Measurements from ENCODE around the gene GRID1. TPM values are rescaled to one million over a fixed set of nuclear protein-coding genes. Genes with fewer than 3 reads are reported as not detected.

GRID1 gene
- total and polyA plus RNA-seq, 8 donors, result 0.31 to 8.5 (median 1.0) TPM; not detected in 1

- no peak for DNase-seq
- Histone ChIP-seq H3K4me3 (no peak overlapping the region), H3K27ac (no peak overlapping the region), H3K27me3 (no peaks in the 10 kb centered on the region), H3K36me3 (no peaks in the 10 kb centered on the region), H3K4me1 (no peaks in the 10 kb centered on the region), H3K9me3 (no peaks in the 10 kb centered on the region)
- no peak for TF ChIP-seq EP300 (IDR thresholded peaks at IDR 0.05)
- no peak for TF ChIP-seq CTCF (IDR thresholded peaks at IDR 0.05)
- TF ChIP-seq POLR2AphosphoS5 (IDR thresholded peaks at IDR 0.05), result no peak
- no peak for TF ChIP-seq POLR2A (IDR thresholded peaks at IDR 0.05)
- intact Hi-C loops (cut with DNase I; ENCODE audit: low total_unique reads), result no loop called here
- WGBS, 5 donors, result 67 to 86% (median 79%) methylated on average over 8 of the region's 8 CpGs
These were observed 201.5 kb downstream of the GRID1 start for GRCh38 chr10:86164960-86165630.

DNA sequence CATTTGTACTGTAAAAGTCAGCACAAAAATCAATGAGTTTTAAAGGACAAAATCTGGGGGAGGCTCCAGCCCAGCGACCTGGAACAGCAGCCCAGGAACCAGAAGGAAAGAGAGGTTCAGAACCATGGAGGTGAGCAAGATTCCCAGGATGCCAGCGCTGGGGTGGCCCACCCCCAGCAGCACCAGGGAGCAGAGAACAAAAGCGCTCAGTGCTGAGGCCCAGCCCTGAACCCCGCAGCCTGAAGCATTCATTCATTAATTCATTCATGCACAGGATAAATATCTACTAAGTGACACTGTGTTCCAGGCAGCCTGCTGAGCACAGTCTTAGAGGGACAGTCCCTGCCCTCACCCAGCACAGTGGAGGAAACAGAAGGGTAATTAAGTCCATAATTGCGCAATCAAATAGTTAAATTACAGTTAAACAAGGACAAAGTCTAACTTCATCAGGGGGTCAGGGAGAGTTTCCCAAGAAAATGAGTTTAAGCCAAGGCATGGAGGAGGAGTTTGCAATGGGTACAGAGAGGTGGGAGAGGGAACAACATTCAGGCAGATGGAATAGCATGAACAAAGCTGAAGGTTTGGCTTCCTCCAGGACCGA, 202.3 kb downstream of the GRID1 start:
- 82 to 87% (median 84%) methylated on average over 6 of the region's 6 CpGs for WGBS, 5 donors
- DNase-seq, result no peak
- Histone ChIP-seq H3K36me3 (no peaks in the 10 kb centered on the region), H3K27me3 (no peaks in the 10 kb centered on the region), H3K9me3 (no peaks in the 10 kb centered on the region), H3K4me1 (no peaks in the 10 kb centered on the region), H3K4me3 (no peak overlapping the region), H3K27ac (no peak overlapping the region)
- intact Hi-C loops (cut with DNase I; ENCODE audit: low total_unique reads), result no loop called here
- TF ChIP-seq POLR2A (IDR thresholded peaks at IDR 0.05) (no peak), POLR2AphosphoS5 (IDR thresholded peaks at IDR 0.05) (no peak), CTCF (IDR thresholded peaks at IDR 0.05) (no peak), EP300 (IDR thresholded peaks at IDR 0.05) (no peak)

- H3K4me3 ChIP-seq, result no peak overlapping the region
- H3K36me3 ChIP-seq, result no peaks in the 10 kb centered on the region
- no peaks in the 10 kb centered on the region for H3K9me3 ChIP-seq
- TF ChIP-seq POLR2A (IDR thresholded peaks at IDR 0.05) (no peak), EP300 (IDR thresholded peaks at IDR 0.05) (no peak), CTCF (IDR thresholded peaks at IDR 0.05) (no peak), POLR2AphosphoS5 (IDR thresholded peaks at IDR 0.05) (no peak)
- WGBS, 5 donors, result 56 to 71% (median 61%) methylated on average over 13 of the region's 13 CpGs
- DNase-seq, result peak in 1 of 2 donors; percentile 23
- intact Hi-C loops (cut with DNase I; ENCODE audit: low total_unique reads), result no loop called here
- H3K27me3 ChIP-seq, result no peaks in the 10 kb centered on the region
- no peaks in the 10 kb centered on the region for H3K4me1 ChIP-seq
- no peak overlapping the region for H3K27ac ChIP-seq
These were observed 202.9 kb downstream of the GRID1 start for GRCh38 chr10:86163522-86164173.

DNA sequence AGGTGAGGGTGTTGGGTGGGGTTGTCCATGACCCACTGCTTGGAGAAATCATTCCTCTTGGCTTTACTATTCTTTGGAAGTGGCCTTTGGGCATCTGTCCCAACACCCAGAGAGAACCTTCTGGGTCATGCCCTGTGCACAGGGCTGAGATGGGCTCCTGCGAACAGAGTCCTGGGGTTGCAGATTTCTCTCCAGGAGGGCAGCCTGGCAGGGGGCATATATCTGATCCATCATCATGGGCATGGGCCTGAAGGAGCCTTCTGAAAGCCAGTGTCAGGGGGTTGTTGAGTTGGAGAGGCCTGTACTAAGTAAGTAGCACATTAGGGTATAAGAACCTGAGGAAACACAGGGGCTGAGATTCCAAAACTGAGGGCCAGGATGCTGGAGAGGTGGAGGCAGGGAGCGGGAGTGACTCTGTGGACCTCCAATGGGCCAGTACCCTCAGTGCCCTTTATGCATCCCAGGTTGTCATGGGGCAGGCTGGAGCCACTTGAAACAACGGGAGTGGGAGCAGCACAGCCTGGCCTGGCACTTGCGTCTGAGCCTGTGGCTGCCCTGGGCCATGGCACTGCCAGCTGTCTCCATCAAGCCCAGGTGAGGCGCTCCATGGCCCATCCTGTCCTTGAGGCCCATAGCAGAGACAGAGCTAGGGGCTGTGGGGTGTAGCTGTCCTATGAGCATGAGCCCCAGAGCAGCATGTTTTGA, 203.7 kb downstream of the GRID1 start:
- no peaks in the 10 kb centered on the region for H3K27me3 ChIP-seq
- no peaks in the 10 kb centered on the region for H3K9me3 ChIP-seq
- TF ChIP-seq CTCF (IDR thresholded peaks at IDR 0.05) (no peak), POLR2AphosphoS5 (IDR thresholded peaks at IDR 0.05) (no peak), POLR2A (IDR thresholded peaks at IDR 0.05) (no peak), EP300 (IDR thresholded peaks at IDR 0.05) (no peak)
- 89 to 96% (median 92%) methylated on average over 4 to 5 of the region's 5 CpGs for WGBS, 5 donors
- DNase-seq, result no peak
- no peaks in the 10 kb centered on the region for H3K4me1 ChIP-seq
- intact Hi-C loops (cut with DNase I; ENCODE audit: low total_unique reads), result no loop called here
- H3K4me3 ChIP-seq, result no peak overlapping the region
- no peaks in the 10 kb centered on the region for H3K36me3 ChIP-seq
- H3K27ac ChIP-seq, result no peak overlapping the region
